ENCODE measurements around the gene BMP5. TPM values are rescaled to one million over a fixed set of nuclear protein-coding genes. Genes with fewer than 3 reads are reported as not detected.

BMP5 gene
- polyA plus RNA-seq, 1 donor from 2014 or later: 0.14 TPM

DNA sequence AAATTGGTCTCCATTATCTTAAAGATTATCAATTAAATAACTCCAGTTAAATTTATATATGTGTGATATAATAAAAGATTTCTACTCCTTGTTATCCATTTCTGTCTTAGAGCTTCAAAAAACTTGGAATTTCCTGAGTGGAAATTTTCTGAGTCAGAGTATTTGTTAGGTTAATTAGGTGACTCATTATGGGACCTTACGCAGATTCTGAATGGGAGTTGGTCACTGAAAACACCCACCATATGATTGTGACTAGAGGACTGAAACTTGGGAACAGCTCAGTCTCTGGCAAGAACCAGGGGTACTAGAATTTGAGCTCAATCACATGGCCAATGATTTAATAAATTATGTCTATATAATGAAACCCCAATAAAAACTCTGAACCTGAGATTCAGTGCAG lies 171.0 kb downstream of the BMP5 start:
- Histone ChIP-seq H3K9ac (ENCODE audit: low read length) (no peak overlapping the region), H2AFZ (ENCODE audit: low read depth, low read length) (no peak overlapping the region), H3K9me2 (ENCODE audit: insufficient read depth, low read length) (no peaks in the 10 kb centered on the region), H3K27me3 (ENCODE audit: insufficient read depth, low read depth, low read length) (no peaks in the 10 kb centered on the region), H3K27ac (ENCODE audit: low read length) (no peak overlapping the region), H3K4me3 (ENCODE audit: low read length) (no peak overlapping the region), H4K20me1 (ENCODE audit: insufficient read depth) (no peaks in the 10 kb centered on the region), H3F3A (ENCODE audit: insufficient read depth, low read length, poor library complexity, severe bottlenecking) (no peaks in the 10 kb centered on the region), H3K79me2 (replicated peaks; ENCODE audit: insufficient read depth, low read length) (no peaks in the 10 kb centered on the region), H3K4me2 (ENCODE audit: low read length) (no peak overlapping the region), H3K36me3 (ENCODE audit: insufficient read depth, low read length) (no peaks in the 10 kb centered on the region), H3K9me3 (ENCODE audit: low read length) (no peaks in the 10 kb centered on the region)
- TF ChIP-seq, protein P1, sequence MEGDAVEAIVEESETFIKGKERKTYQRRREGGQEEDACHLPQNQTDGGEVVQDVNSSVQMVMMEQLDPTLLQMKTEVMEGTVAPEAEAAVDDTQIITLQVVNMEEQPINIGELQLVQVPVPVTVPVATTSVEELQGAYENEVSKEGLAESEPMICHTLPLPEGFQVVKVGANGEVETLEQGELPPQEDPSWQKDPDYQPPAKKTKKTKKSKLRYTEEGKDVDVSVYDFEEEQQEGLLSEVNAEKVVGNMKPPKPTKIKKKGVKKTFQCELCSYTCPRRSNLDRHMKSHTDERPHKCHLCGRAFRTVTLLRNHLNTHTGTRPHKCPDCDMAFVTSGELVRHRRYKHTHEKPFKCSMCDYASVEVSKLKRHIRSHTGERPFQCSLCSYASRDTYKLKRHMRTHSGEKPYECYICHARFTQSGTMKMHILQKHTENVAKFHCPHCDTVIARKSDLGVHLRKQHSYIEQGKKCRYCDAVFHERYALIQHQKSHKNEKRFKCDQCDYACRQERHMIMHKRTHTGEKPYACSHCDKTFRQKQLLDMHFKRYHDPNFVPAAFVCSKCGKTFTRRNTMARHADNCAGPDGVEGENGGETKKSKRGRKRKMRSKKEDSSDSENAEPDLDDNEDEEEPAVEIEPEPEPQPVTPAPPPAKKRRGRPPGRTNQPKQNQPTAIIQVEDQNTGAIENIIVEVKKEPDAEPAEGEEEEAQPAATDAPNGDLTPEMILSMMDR (IDR thresholded peaks at IDR 0.05; ENCODE audit: poor library complexity, severe bottlenecking): no peak
- TF ChIP-seq EZH2 (IDR thresholded peaks at IDR 0.05; ENCODE audit: borderline replicate concordance, insufficient read depth, low read length, poor library complexity, severe bottlenecking): no peak
- TF ChIP-seq TAF1 (IDR thresholded peaks at IDR 0.05; ENCODE audit: low read depth): no peak
- TF ChIP-seq POLR2AphosphoS5 (IDR thresholded peaks at IDR 0.05): no peak
- no peak for TF ChIP-seq MXI1 (conservative IDR thresholded peaks at IDR 0.05; ENCODE audit: poor library complexity, severe bottlenecking)
- TF ChIP-seq SMC3 (conservative IDR thresholded peaks at IDR 0.05; ENCODE audit: poor library complexity): no peak
